GM04504 (cell line): ENCODE measurements around the gene SLC9A9.
"Not testable (repeated sequence)": the region's sequence is repeated elsewhere in the genome, so short reads cannot be mapped to it uniquely, and the experiment has no call there.

Experiments used
- DNase-seq: peaks from one replicate; pipeline ENCODE4 v3.0.0-alpha.2; 2012; ENCODE audit warnings: low read depth

The SLC9A9 gene

DNA sequence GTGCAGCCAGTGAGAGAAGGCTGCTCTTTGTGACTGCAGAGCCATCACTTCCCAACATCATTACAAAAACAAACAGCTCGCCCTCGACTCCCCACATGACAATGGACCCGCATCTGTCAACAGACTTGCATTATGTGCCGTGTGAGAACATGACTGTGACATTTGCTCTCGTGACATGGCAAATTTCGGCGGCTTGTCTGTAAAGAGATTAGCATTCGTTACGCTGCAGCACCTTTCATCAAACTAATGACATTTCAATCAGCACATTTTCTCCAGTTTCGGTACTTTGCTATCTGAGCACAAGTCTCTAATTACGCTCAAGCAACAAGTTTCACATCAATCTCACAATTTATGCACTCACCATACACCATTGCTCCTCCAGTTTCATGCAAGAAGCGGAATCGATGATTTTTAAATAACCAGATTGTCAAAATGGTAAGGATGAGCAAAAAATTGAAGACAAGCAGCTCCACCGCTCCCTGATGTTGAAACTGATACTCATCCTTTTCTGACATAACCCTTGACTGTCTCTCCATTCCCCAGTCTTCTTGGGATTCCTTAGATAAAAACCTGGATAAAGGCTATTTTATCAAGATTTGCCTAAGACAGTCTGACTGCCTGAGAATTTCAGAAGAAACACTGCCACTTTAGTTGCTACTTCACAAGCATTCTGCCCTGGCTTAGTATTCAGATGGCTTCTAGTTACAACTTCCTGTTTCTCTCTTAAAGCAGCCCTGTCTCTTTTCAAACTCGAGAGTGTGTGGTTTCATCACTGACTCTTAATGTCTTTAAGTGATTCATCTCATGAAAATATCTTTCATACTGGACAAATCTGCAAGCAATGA is at the start of gene SLC9A9:
Gene SLC9A9, minus strand, starts transcription at position 682 of the 845 bp plus-strand sequence. Its CDS starts 146 bp downstream, at position 536.
- DNase-seq, result peak; percentile 57

GRCh38 chr3:143897576-143898295 is 49.5 kb upstream of the SLC9A9 start:
- DNase-seq, result no peak

- no peak for DNase-seq
Measured at GRCh38 chr3:143896486-143896885, 48.2 kb upstream of the SLC9A9 start.

GRCh38 chr3:143895805-143896204 is 47.5 kb upstream of the SLC9A9 start:
- no peak for DNase-seq

DNA sequence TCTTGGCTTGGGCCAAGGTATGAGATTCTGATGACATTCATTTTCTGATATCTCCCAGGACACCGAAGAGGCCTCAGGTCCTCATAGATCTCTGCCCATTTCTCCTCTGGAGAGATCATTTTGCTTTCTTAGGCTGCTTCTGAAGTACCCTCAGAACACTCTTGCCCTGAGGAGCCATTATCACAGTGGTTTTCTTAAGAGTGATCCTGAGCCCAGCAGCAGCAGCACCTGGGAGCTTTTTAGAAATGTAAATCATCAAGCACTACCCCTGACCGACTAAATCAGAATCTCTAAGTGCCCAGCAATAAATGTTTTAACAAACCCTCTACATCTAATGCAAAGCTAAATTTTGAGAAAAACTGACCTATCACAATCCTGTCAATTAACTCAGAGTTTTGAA is 40.6 kb upstream of the SLC9A9 start:
- no peak for DNase-seq

DNA sequence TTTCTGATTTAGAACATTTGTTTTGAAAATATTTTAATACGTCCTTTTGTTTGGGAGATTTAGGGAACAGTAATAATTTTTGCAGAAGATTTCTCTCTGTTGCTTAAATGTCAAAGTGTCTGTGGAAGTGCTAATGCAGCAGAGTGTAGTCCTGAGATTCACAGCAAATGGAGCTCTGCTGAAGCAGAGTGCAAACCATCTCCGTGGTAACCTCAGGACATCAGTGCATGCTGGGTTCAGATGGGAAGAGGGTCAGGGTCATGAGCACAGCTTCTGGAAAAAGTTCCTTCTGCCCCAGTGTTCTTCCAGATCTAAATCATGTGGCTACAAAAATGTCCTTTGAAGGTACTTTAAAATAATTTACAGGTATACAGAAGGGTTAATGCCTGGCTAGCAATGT is 39.9 kb upstream of the SLC9A9 start:
- DNase-seq, result no peak

DNA sequence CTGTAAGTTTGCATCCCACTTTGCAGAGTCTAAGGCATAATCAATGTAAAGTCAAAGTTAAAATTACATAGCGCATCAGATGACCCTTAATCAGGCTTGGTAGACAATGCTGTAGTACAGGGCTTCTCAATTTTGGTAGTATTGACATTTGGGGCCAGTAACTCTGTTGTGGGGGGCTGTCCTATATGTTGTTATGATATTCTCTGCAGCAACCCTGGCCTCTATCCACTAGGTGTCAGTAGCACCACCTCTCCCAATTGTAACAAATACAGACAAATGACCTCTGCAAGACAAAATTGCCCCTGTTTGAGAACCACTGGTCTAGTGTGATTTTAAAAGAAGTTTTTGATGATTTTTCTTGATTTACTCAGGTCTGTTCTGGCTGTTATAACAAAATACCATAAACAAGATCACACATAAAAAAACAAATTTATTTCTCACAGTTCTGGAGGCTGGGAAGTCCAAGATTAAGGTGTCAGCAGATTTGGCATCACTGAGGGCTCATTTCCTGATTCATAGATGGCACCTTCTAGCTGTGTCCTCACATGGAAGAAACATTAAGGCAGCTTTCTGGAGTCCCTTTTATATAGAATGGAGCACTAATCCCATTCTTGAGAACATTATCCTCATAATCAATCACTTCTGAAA is 37.6 kb upstream of the SLC9A9 start:
- peak; percentile 12 for DNase-seq

DNA sequence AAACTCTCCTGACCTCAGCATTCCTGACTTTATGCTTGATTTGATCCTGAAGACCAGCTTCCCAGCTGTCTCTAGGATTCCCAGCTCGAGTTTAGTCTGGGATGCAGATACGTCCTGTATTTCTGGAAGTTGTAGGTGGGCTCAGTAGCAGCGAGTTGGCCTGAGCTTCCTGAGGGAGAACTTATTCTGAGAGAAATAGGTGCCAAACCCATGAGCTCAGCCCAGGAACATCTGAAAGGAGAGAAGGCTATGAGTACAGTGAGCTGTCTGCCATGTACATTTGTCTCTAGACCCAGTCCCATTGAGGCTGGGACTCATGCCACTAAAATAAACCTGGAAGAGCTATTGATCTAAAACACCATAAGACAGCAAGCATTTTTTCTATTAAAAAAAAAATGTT is 36.6 kb upstream of the SLC9A9 start:
- no peak for DNase-seq

DNA sequence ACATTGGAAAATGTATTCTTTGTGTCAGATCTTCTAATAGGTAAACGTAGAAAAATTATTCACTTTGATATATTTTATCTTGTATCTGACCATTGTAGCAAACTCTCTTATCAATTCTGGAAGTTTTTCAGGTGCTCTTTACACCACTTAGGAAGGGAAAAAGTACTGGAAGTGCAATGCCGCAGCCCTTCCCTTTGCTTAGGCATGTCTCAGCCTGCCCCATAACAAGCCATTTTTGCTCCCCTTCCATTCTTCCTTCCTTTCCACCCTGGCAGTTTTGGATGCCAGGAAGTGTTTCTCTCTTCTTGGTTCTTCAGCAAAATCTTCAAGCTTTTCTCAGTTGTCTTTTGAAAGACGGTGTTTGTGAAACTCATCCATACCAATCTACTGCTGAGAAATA is 34.9 kb upstream of the SLC9A9 start:
- no peak for DNase-seq

- no peak for DNase-seq
Measured at GRCh38 chr3:143881095-143881494, 32.8 kb upstream of the SLC9A9 start.

DNA sequence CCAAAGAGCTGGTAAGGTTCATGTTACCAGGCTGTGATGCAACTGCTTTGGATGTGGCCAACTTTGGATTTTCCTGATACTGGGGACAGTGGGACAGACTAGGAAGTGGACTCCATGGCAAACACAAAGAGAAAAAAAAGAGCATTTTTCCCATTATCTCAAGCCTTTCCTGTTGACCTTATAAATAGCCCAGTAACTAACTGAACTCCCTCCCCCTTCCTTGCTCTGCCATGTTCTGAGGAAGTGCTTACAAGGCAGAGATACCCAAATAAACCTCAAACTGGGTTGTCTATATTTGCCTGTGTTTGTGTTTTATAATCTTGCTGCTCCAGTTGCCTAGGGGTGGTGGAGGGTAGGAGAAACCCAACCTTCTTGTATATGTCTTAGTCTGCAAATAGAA is 27.3 kb upstream of the SLC9A9 start:
- DNase-seq, result no peak

- not testable (repeated sequence) for DNase-seq
Measured at GRCh38 chr3:143873553-143873952, 25.3 kb upstream of the SLC9A9 start.

- no peak for DNase-seq
Measured at GRCh38 chr3:143865302-143865701, 17.0 kb upstream of the SLC9A9 start.

- DNase-seq, result no peak
Measured at GRCh38 chr3:143859465-143860203, 11.4 kb upstream of the SLC9A9 start.

DNA sequence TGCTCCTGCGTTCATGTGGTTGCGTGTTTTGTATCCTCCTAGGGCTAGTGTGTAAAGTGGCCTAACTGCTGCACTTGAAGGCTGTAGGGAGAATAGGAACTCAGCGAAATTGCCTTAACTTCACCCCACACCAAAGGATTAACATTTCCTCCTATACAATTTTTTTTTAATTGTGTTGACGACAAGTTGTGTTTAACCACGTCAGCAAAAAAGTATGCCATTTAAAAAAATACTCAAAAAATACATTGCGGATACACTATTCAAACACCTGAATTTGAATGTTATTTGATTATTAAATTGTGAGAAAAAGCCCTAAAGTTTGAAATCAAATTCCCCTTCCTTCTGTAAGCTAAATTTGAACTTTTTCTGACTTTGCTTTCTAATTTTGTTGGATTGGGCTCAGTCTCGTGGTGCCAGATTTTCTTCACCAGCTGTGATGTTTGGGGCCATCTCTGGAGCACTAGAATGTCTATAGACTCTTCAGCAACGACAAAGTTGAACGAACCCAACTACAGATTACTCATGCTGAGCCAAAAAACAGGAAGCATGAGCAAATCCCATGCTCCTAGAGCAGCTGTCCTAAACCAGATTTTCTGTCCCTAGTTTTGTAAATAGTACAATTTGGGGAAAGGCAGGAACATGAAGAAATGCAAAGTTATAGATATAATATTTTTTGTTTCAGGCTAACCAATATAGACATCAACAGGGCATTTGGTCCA is 8.1 kb upstream of the SLC9A9 start:
- DNase-seq, result no peak

GRCh38 chr3:143855183-143855582 is 6.9 kb upstream of the SLC9A9 start:
- no peak for DNase-seq

GRCh38 chr3:143851331-143852017 is 3.2 kb upstream of the SLC9A9 start:
- no peak for DNase-seq

DNA sequence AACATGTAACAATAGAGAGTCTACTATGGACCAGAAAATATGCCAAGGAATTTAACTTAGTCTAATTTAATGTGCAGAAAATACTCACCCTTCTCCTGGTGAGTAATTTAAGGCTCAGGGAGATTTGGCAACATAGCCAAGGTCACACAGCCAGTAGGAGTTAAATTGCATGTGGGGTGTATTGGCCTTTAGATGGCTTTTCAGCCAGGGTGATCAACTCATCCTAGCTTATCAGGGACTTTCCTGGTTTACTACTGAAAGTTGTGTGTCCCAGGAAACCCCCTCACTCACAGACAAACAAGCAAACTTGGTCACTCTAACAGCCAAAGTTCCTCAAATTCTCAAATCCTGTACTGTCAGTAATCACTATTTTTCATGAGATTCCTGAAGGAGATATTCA is 2.6 kb upstream of the SLC9A9 start:
- DNase-seq, result no peak

- DNase-seq, result peak; percentile 77
Measured at GRCh38 chr3:143849854-143850549, 1.7 kb upstream of the SLC9A9 start.

GRCh38 chr3:143848704-143849103 is 436 bp upstream of the SLC9A9 start:
- no peak for DNase-seq
